K562 (cell line): ENCODE measurements around the gene TESMIN. TPM values are rescaled to one million over a fixed set of nuclear protein-coding genes. Genes with fewer than 3 reads are reported as not detected.
A peak's percentile ranks its signal among the peaks of the same experiment; 100 is the strongest.

Source experiments
- ATAC-seq: fragments of 200-7000 bp; cut with Tn5 transposase; 3 replicates; pipeline ENCODE4 v1.9.1; 2020; ENCODE audit warnings: moderate library complexity
- BruUV-seq: library from RNA; stranded (reverse); fragments of 400-500 nt; replicated peaks from 2 replicates; lab custom pipeline; 2021; lab: Mats Ljungman, UMichigan
- CTCF ChIA-PET: fragments of 300-600 bp; formaldehyde crosslinking; extraction: SDS; loops from one replicate; lab custom pipeline; 2021; ENCODE audit warnings: low intra/inter-chr PET ratio; lab: Yijun Ruan, JAX
- POLR2A ChIA-PET: fragments of 300-600, 350-650 bp; sonication (Branson Sonifier 250); formaldehyde crosslinking; extraction: SDS; loops from one replicate; lab custom pipeline; 2021; ENCODE audit warnings: antibody characterized with exemption, inconsistent platforms; lab: Yijun Ruan, JAX
- DNase-seq, 4 experiments: peaks; one replicate each; pipeline versions ENCODE4 v3.0.0 to v3.0.0-alpha.2; 2011 to 2018; ENCODE audit warnings: low spot score in 3 of 4, mixed read lengths in 3 of 4; ENCODE audit errors: extremely low read depth in 1 of 4
- FAIRE-seq: peaks from 2 replicates; lab custom pipeline; 2011; peaks lifted over from hg19 to GRCh38; lab: Jason Lieb, UNC
- H2AFZ ChIP-seq: 2 replicates; pipeline ENCODE4 v1.6.0; 2011; ENCODE audit warnings: low read depth, low read length, control low read depth, inconsistent platforms
- H3K27ac ChIP-seq: fragments of 200-600 bp; 3 replicates; pipeline ENCODE4 v1.8.0; 2011; ENCODE audit warnings: low read depth, mild to moderate bottlenecking, control low read depth, inconsistent platforms, low read length, moderate library complexity, mixed read lengths; ENCODE audit errors: extremely low read depth
- H3K27me3 ChIP-seq, 2 experiments: fragments of 300-600 bp in 1 of 2; 2 replicates in 1 of 2; 3 replicates in 1 of 2; pipeline versions ENCODE4 v1.6.0 to v1.8.0; 2011; ENCODE audit warnings: inconsistent platforms in 2 of 2, low read length in 2 of 2, mild to moderate bottlenecking in 1 of 2, mixed read lengths in 1 of 2, moderate library complexity in 1 of 2; ENCODE audit not compliant: control insufficient read depth in 2 of 2, insufficient read depth in 2 of 2
- H3K36me3 ChIP-seq: fragments of 300-600 bp; 3 replicates; pipeline ENCODE4 v1.8.0; 2011; ENCODE audit warnings: mild to moderate bottlenecking, low read length, inconsistent platforms; ENCODE audit not compliant: control insufficient read depth, insufficient read depth
- H3K4me1 ChIP-seq, 2 experiments: fragments of 200-600 bp in 1 of 2; replicated peaks in 1 of 2; 2 replicates in 1 of 2; 3 replicates in 1 of 2; pipeline versions ENCODE4 v1.5.1 to v1.8.0; 2011; ENCODE audit warnings: inconsistent platforms in 2 of 2, low read length in 2 of 2, mild to moderate bottlenecking in 1 of 2, mixed read lengths in 1 of 2, moderate library complexity in 1 of 2; ENCODE audit not compliant: control insufficient read depth in 2 of 2, insufficient read depth in 2 of 2
- H3K4me2 ChIP-seq: 2 replicates; pipeline ENCODE4 v1.6.1; 2011; ENCODE audit warnings: low read length, control low read depth, inconsistent platforms, mixed read lengths; ENCODE audit not compliant: insufficient read depth
- H3K4me3 ChIP-seq: fragments of 200-600 bp; sonication (generic), shearing (Covaris generic); 2 replicates; pipeline ENCODE4 v1.5.1; 2016; ENCODE audit warnings: control low read depth, inconsistent platforms
- H3K79me2 ChIP-seq: fragments of 200-600 bp; 3 replicates; pipeline ENCODE4 v1.8.0; 2011; ENCODE audit warnings: low read length, inconsistent platforms; ENCODE audit not compliant: control insufficient read depth, insufficient read depth
- H3K9ac ChIP-seq, 2 experiments: 2 replicates each; pipeline versions ENCODE4 v1.6.0 to v1.6.1; 2011; ENCODE audit warnings: low read depth in 2 of 2, low read length in 2 of 2, control low read depth in 1 of 2, inconsistent platforms in 1 of 2, mild to moderate bottlenecking in 1 of 2, mixed read lengths in 1 of 2; ENCODE audit not compliant: insufficient read depth in 1 of 2
- H3K9me1 ChIP-seq: one replicate; pipeline ENCODE4 v1.6.0; 2011; ENCODE audit warnings: inconsistent platforms, mild to moderate bottlenecking, low read length, moderate library complexity; ENCODE audit not compliant: control insufficient read depth, insufficient read depth
- H3K9me3 ChIP-seq: replicated peaks from 2 replicates; pipeline ENCODE4 v1.5.1; 2011; ENCODE audit warnings: low read depth, low read length, inconsistent platforms; ENCODE audit not compliant: control insufficient read depth, insufficient read depth
- H4K20me1 ChIP-seq: replicated peaks from 2 replicates; pipeline ENCODE4 v1.6.1; 2011; ENCODE audit warnings: low read length, inconsistent platforms, mixed read lengths; ENCODE audit not compliant: control insufficient read depth, insufficient read depth
- CHD4 ChIP-seq: fragments of 200-600 bp; sonication (generic); IDR thresholded peaks from 3 replicates; pipeline ENCODE4 v1.6.1; 2012; ENCODE audit warnings: low read depth, mild to moderate bottlenecking, mixed read lengths, low read length, inconsistent platforms; ENCODE audit not compliant: insufficient read depth, insufficient replicate concordance, poor library complexity, severe bottlenecking
- CXXC5 ChIP-seq: fragments of 250-450 bp; sonication (Bioruptor Pico); IDR thresholded peaks from 2 replicates; pipeline ENCODE4 v1.8.0; 2022; ENCODE audit warnings: inconsistent platforms, mild to moderate bottlenecking, moderate library complexity
- DACH1 ChIP-seq: fragments of 450-650 bp; IDR thresholded peaks from 2 replicates; pipeline ENCODE4 v1.6.1; 2018; ENCODE audit not compliant: partially characterized antibody
- EHMT2 ChIP-seq: fragments of 450-650 bp; IDR thresholded peaks from 2 replicates; pipeline ENCODE4 v1.6.1; 2018; ENCODE audit warnings: antibody characterized with exemption
- GATAD2B ChIP-seq: fragments of 450-650 bp; IDR thresholded peaks from 2 replicates; pipeline ENCODE4 v1.6.1; 2017; ENCODE audit warnings: mild to moderate bottlenecking, borderline replicate concordance
- HDAC8 ChIP-seq: fragments of 450-650 bp; IDR thresholded peaks from 2 replicates; pipeline ENCODE4 v1.6.1; 2016; ENCODE audit warnings: mild to moderate bottlenecking, missing genetic modification characterization, moderate library complexity, missing compliant biosample characterization
- HIVEP1 ChIP-seq: fragments of 250-450 bp; sonication (Bioruptor Pico); IDR thresholded peaks from 2 replicates; pipeline ENCODE4 v1.4.0; 2020; ENCODE audit warnings: mild to moderate bottlenecking
- MAFK ChIP-seq: IDR thresholded peaks from 2 replicates; pipeline ENCODE4 v1.6.1; 2011; ENCODE audit warnings: low read length, improper control_type of control experiment
- RBM39 ChIP-seq: fragments of 200-400 bp; formaldehyde crosslinking; optimal IDR thresholded peaks from 2 replicates; pipeline ENCODE3; 2018; ENCODE audit warnings: low read depth, low read length
- TFAM ChIP-seq: fragments of 250-450 bp; sonication (Bioruptor Pico); conservative IDR thresholded peaks from 2 replicates; pipeline ENCODE4 v1.5.0; 2021; ENCODE audit warnings: mild to moderate bottlenecking, moderate library complexity
- ZNF124 ChIP-seq: sonication (generic); formaldehyde crosslinking; IDR thresholded peaks from 2 replicates; pipeline ENCODE4 v1.8.1; 2022; ENCODE audit warnings: missing genetic modification reagents
- ZNF584 ChIP-seq: fragments of 200-800 bp; sonication (Bioruptor generic); IDR thresholded peaks from 2 replicates; pipeline ENCODE4 v1.6.1; 2016; ENCODE audit warnings: low read depth, mild to moderate bottlenecking, missing genetic modification characterization, missing compliant biosample characterization
- WGBS: fragments of 100-300 bp; shearing (Covaris generic); methylation state at CpG from one replicate; pipeline ENCODE4 v1.1.6; 2016; ENCODE audit warnings: low coverage, mixed read lengths; ENCODE audit not compliant: insufficient coverage; ENCODE audit errors: missing lambda C conversion rate; 5-methylcytosine and 5-hydroxymethylcytosine counted together
- in situ Hi-C: fragments of 300-500 bp; cut with MboI; formaldehyde crosslinking; loops from 4 replicates; pipeline ENCODE4 v1.15.0; 2018; ENCODE audit warnings: inconsistent platforms, mixed read lengths
- intact Hi-C: fragments of 100-400 bp; cut with micrococcal nuclease; formaldehyde crosslinking; loops from 2 replicates; pipeline ENCODE4 v1.14.2; 2022
- polyA plus RNA-seq, 8 experiments: library from polyadenylated mRNA; depleted of rRNA in 4 of 8; stranded (reverse) in 5 of 8; unstranded in 3 of 8; fragments of >200 nt; fragmentation: Nextera tagmentation in 2 of 8; fragmentation: Illumina TruSeq in 1 of 8; extraction: Ambion mirVana in 2 of 8; extraction: Trizol in 1 of 8; gene quantifications; 2 replicates each; pipeline versions ENCODE4 v1.2.1 to v1.2.3, GENCODE V29; 2011 to 2014; ENCODE audit warnings: inconsistent platforms in 1 of 8, missing spikeins in 1 of 8
- total RNA-seq, 7 experiments: library from RNA; depleted of rRNA in 6 of 7; stranded (reverse); fragments of >200 nt in 6 of 7; fragmentation: Illumina TruSeq in 2 of 7; extraction: Trizol in 2 of 7; gene quantifications; 2 replicates each; pipeline versions ENCODE4 v1.2.1 to v1.2.3, GENCODE V29; 2011 to 2021; ENCODE audit warnings: low replicate concordance in 1 of 7
- TF ChIP-seq, protein P1 (sequence below): fragments of 250-450 bp; sonication (Bioruptor Pico); IDR thresholded peaks from 2 replicates; pipeline ENCODE4 v1.8.0; 2021; ENCODE audit warnings: mild to moderate bottlenecking, moderate library complexity
- TF ChIP-seq, protein P2 (sequence below): sonication (generic); formaldehyde crosslinking; IDR thresholded peaks from 2 replicates; pipeline ENCODE4 v1.8.1; 2022; ENCODE audit warnings: missing genetic modification reagents

TESMIN gene
- total and polyA plus RNA-seq, 9 of the 15 experiments (the other 6 are each of a cell fraction or from before 2014, with no cell fraction given), result 8.9 to 50.5 (median 15.0) TPM

DNA sequence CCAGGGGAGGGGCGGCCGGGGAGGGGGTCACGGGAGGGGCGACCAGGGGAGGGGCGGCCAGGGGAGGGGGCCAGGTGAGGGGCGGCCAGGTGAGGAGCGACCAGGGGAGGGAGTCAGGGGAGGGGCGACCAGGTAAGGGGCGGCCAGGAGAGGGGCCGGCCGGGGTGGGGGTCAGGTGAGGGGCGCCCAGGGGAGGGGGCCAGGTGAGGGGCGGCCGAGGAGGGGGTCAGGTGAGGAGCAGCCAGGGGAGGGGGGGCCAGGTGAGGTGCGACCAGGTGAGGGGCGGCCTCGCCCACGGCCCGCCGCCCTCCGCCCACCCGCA, 355 bp downstream of the TESMIN start:
- TF ChIP-seq MAFK (no peak), ZNF584 (CRISPR knock-in tag) (no peak), RBM39 (no peak), HDAC8 (tag) (no peak), HIVEP1 (CRISPR knock-in tag) (no peak), CXXC5 (CRISPR knock-in tag) (no peak), ZNF124 (CRISPR knock-in tag) (no peak), GATAD2B (no peak), CHD4 (no peak), TFAM (CRISPR knock-in tag) (no peak), EHMT2 (no peak), DACH1 (no peak)
- TF ChIP-seq, protein P1, sequence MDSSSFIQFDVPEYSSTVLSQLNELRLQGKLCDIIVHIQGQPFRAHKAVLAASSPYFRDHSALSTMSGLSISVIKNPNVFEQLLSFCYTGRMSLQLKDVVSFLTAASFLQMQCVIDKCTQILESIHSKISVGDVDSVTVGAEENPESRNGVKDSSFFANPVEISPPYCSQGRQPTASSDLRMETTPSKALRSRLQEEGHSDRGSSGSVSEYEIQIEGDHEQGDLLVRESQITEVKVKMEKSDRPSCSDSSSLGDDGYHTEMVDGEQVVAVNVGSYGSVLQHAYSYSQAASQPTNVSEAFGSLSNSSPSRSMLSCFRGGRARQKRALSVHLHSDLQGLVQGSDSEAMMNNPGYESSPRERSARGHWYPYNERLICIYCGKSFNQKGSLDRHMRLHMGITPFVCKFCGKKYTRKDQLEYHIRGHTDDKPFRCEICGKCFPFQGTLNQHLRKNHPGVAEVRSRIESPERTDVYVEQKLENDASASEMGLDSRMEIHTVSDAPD (CRISPR knock-in tag), result no peak
- TF ChIP-seq, protein P2, sequence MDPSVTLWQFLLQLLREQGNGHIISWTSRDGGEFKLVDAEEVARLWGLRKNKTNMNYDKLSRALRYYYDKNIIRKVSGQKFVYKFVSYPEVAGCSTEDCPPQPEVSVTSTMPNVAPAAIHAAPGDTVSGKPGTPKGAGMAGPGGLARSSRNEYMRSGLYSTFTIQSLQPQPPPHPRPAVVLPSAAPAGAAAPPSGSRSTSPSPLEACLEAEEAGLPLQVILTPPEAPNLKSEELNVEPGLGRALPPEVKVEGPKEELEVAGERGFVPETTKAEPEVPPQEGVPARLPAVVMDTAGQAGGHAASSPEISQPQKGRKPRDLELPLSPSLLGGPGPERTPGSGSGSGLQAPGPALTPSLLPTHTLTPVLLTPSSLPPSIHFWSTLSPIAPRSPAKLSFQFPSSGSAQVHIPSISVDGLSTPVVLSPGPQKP (CRISPR knock-in tag), result no peak
- TF ChIP-seq, all 486 proteins: peak for 0
- Histone ChIP-seq H4K20me1 (no peaks in the 10 kb centered on the region), H3K36me3 (peaks cover 32% of the 10 kb centered on the region), H3K9me3 (no peaks in the 10 kb centered on the region), H2AFZ (no peak overlapping the region), H3K4me1 (peaks cover 0 to 22% of the 10 kb centered on the region in 2 experiments; a peak in 3 of 5 replicates), H3K9ac (peak overlapping the region; percentile 57 to 89; a peak in 3 of 4 replicates), H3K4me3 (peak overlapping the region; percentile 62), H3K4me2 (peak overlapping the region; percentile 65; the same call in 1 of the 2 replicates), H3K9me1 (no peaks in the 10 kb centered on the region), H3K79me2 (peaks cover 13% of the 10 kb centered on the region), H3K27ac (peak overlapping the region; percentile 91), H3K27me3 (no peaks in the 10 kb centered on the region)
- POLR2A ChIA-PET, result no interaction called here
- intact Hi-C loops (no loop called here), in situ Hi-C loops (no loop called here)
- CTCF ChIA-PET, result no interaction called here
- BruUV-seq, result no TSS peak
- WGBS, result no CpG with 5 or more reads among the region's 22 CpGs
- ATAC-seq, result no peak
- no peak for FAIRE-seq
- no peak for DNase-seq
